Measurements from ENCODE around the gene COA8.
A peak's percentile ranks its signal among the peaks of the same experiment; 100 is the strongest.

COA8 gene

DNA sequence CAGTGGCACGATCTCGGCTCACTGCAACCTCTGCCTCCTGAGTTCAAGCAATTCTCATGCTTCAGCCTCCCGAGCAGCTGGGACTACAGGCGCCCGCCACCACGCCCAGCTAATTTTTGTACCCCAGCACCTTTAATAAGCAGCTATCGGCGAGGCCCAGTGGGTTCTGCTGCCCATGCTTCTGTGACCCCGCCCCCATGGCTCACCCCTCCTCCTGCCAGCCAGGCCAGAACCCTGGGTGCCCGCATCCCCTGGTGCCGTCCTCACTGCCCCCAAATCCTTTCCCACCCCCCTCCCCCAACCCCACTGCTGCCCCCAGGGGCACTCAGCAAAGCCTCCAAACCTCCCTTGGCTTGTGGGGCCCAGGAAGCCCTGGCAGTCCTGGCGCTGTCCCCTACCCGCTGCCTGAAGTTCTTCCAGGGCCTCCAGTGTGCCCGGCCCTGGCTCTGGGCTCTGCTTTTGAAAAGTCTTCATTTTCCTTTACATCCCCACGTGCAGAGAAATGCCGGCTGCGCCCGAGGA is 14.8 kb upstream of the COA8 start:
- no peak for DNase-seq

DNA sequence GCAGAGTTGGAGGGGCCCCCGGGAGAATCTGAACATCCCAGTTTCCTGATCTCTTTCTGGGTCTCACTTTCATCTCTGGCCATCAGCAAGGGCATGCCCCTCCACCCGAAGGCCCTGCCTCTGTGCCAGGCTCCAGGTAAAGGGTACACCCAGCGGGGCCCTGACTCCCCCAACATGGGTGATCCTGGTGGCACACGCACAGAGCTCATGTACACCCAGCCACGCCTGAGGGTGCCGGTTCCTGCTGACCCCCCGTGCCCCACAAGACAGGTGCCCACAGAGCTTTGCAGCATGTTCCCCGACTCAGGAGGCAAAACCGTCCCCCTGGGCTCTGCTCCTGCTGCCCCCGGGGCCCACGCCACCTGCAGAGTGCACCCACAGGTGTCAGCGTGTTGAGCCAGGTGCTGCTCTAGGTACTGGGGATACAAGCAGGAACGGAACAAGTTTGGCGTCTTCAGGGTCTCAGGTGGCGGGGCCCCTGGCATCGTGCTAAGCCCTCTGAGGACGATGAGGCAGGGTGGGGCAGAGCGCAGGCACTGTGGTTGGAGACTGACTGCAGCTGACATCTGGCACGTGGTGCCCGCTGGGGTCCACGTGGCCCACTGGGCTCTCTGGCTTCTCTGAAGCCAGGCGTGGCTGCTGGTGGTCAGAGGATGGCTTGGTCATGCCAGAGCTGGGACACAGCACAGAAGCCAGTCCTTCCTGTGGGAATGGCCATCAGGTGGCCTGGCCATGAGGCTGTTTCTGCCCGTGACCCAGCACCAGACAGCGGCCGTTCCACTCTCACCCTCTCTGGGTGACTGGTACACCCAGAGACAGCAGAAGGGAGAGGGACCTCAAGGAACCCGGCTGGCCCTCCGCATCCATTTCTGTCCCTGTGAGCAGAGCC is 14.1 kb upstream of the COA8 start:
- peak in 21 of 56 donors; percentile 30 to 74 (median 62) for DNase-seq

DNA sequence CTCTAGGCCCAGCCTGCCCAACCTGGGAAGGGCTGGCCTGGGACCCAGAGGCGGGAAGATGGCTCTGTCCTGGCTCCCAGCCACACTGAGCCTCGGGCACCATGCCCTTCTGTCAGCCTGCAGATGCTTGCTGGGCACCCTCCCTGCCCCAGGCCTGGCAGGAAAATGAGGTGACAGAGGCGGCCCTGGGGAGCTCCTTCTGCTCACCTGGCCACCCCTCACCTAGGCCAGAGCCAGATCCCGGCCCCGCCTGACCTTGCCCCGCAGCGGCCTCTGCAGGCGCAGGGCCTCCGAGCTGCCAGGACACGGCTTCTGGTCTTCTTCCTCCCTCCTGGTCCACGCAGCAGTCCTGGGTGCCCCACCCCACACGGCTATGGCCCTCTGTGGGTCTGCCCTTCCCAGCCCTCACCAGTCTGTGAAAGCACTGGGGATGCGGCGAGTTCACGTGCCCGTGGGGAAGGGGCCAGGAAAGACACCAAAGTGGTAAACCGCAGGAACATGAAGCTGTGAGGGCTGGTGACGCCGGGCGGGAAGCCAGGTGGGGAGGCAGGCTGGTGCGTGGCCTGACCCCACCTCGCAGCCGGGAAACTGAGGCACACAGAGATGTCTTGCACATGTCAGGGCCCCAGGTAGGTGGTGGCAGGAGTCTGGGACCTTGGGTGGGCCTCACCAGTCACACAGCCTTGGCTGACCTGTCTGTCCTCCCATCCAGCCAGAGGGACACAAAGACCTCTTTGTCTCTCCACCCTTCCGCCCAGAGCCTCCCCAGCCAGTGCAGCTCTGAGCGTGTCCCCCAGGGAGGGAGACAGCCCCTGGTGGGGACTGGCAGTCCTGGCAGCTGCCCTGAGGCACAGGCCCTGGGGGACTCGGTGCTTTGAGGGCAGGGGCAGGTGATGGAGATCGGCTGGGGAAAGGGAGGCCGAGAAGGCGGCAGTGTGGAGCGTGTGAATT is 13.1 kb upstream of the COA8 start:
- peak in 50 of 56 donors; percentile 37 to 89 (median 72) for DNase-seq

DNA sequence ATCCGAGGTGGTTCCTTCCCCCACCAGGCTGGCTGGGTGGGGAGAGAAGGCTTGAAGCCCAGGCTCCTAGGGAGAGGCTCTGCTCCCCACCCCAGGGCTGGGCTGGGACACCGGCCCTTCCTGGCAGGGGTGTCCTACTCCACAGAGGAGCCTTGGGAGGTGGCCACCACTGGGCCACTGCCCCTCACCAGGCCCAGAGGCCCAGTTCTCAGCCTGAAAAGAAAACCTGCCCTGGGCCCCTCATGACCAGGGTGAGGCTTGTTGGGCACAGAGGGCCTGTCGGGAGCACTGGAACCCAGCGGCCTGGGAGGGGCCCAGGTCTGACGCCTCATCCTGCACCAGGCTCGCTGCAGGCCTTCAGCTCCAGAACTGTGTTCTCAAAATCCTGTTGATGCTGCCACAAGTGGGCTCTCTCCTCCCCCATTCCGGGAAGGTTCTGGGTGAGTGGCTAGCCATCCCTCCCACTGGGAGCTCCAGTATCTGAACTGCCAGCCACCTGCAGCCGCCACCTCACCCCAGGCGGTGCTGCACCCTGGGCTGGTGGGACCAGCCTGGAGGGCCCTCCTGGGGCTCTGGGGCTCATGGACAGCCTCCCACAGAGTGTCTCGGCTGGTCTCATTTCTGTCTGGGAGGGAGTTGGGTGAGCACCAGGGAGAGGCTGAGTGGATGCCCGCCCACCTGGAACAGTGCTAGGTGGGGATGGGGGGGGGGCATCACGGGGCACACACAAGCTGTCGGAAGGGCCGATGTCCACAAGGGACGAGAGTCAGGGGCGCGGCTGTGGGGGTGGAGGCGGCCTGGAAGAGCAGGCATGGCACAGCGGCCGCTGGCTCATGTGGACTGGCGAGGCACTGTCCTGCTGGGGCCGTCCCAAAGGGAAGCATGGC is 12.1 kb upstream of the COA8 start:
- no peak for DNase-seq

DNA sequence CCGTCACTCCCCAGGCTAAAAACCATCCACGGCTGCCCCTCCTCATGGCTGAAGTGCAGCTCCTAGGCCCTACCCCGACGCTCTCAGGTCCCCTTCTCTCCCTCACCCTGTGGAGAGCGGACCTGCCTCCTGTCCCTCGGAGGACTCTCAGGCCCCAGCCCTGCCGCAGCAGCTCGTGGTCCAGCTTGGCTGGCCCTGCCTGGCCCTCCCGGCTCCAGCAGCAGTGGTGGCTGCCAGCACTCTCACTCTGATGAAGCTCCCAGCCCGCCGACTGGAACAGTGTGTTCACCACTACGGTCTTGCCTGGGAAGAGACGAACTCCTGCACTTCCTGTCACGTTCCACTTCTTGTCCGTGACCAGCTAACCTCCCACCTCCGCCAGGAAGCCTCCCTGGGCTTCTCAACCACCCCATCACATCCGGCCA is 11.4 kb upstream of the COA8 start:
- peak in 12 of 56 donors; percentile 39 to 74 (median 55) for DNase-seq

DNA sequence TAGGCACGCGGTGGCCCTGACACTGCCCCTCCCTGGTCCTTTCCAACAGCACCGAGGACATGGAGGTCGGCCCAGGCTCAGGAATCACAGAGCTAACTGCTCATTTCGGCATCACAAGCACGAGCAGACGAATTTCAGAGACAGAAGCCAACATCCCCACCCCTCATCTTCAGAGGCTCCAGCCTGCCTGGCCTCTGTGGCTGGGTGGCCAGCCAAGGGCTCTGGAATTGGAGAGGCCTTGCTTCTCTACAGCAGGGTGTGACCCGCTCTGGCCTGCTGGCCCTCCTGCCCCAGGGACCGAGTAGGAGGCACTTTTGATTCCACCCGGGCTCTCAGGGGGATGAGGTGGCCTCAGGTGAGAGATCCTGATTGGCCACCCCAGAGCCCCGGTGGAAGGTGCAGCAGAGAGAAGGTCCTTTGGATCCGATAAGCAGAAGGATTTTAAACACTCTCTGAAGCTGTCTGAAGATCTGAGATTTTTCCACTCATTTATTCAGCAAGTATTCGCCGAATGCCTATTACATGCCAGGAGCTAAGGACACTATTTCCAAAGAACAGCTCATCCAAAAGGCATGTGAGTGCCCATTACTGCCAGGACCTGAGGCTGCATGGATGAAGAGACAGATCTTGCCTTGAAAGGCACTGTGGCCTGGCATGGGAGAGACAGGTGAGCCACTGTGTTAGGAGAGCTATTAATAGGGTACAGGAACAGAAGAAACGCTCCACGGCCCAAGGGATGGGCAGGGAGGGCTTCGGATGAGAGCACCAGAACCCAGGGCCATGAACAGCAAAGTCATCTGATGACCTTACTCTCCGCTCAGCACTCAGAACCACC is 10.5 kb upstream of the COA8 start:
- no peak for DNase-seq

DNA sequence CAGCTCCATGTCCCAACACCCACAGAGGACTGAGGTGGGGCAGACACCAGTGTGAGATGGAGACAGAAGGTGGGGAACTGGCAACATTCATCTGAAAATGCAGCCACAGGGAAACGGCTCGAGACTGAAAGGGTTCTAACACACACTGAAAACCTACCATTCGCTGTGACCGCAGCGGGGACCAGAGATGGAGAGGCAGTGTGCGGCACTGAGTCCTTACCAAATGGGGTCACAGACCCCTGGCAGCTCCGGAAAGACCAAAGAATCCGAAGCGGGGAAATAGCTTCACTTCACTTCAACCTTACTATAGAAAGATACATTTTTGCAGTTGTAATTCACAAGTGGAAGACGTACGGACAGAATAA is 9.9 kb upstream of the COA8 start:
- no peak for DNase-seq

DNA sequence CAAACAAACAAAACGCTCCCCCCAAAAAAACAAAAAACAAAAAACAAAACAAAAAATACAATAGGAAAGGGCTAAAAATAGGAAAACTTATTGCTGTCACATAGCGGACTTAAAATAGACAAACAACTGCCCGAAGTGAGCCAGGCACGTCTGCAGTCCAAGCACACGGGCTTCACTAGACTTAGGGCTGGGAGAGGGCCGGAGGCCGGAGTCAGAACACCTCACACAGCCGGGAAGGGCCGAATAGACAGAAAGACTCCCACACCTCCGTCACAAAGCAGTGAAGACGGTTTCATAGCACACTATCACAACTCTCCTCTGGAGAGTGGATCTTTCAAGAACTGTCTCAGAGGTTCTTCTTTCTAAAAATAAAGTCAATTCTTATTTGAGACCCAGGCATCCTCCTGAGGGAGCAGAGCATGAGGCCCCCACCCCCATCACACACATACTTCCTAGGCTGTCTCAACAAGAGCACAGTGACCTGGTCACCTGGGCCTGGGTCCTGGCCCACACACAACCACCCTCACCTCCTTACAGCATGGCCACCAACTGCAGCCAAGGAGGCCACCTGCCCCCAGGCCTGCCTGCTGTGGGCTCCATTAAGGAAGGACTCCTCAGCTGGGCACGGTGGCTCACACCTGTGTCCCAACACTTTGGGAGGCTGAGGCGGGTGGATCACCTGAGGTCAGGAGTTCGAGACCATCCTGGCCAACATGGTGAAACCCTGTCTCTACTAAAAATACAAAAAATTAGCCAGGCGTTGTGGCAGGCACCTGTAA is 7.0 kb upstream of the COA8 start:
- DNase-seq = no peak

DNA sequence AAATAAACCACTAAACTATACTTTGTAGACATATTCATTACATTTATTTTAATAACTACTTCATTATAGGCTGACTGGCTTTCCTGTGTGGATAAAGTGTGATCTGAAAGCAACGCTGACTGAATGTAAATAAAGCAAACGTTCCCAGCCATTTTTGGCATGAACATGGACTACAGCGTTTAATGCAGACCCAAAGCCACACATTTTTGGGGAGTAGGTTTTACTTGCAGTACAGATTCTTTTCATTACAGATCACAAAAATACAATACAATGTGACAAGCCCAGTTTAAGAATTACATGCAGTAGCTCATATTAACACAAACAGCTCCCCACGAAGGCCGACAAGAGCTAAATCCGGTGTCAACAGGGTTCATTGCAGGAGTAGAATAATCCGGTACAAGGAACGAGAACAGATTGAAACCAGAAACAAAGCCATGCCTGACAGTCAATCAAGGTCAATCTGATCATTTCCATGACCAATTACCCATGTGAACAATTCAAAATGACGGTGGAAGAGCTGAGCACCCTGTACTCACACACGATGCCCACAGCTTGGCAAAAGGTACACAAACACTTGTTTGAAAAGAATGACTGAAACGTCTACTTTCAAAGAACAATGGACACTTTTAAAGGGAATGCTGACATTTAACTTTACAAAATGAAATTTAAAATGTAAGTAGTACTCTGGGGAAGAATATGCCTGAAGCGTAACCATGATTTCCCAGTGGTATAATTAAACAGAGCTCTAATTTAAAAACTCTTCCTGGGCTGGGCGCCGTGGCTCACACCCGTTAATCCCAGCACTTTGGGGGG is 5.6 kb upstream of the COA8 start:
- no peak for DNase-seq

DNA sequence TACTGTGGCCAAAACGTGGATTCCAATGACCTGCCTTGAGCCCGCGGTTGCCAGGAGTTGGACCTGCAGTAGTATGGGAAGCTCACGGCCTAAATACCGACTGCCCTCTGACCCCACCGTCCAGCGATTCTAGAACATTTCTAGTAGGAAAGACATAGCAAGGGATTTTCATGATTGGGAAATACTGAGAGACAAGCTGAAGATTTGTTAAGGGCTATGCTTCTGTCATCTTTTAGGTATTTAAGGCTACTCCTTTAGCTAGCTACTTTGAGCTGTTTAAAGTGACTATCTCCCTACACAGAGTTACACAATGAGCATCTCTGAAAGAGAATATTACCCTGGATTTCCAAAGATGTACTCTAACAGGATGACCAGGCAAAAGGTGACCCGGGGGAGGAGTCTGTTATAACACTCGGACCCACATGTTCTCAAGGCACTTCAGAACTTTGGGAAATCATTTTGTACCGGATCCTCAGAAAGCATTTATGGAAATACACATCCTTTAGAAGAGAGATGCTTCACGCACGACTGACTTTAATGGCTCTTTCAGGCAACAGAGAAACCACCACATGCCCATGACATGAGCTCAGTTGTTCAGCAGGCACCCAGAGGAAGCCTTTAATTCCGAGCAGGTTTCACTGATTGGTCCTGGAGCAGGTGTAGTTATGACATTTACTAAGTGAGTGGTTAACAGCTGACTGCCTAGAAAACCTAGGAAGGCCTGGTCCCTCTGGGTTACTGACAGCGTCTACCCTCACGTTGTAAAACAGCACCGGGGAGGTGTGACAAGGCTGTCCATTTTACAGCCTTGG is 4.5 kb upstream of the COA8 start:
- DNase-seq = no peak

DNA sequence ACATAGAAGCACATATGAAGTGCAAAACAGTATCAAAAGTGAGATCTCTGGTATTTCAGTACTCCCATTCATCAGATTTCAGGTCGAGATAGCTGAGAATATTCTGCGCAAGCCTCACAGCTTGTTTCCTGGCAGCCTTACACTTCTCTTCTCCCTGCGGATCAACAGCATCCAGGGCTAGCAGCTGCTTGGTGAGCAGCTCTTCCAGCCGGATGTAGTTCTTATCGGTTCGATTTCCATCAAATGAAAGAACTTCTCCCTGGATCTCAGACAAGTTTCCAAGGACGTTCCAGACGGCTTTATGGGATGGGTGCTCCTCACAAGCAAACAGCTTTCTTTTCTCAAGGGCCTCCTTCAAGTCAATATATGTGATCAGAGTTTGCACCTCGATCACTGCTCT is 3.0 kb upstream of the COA8 start:
- DNase-seq = no peak

DNA sequence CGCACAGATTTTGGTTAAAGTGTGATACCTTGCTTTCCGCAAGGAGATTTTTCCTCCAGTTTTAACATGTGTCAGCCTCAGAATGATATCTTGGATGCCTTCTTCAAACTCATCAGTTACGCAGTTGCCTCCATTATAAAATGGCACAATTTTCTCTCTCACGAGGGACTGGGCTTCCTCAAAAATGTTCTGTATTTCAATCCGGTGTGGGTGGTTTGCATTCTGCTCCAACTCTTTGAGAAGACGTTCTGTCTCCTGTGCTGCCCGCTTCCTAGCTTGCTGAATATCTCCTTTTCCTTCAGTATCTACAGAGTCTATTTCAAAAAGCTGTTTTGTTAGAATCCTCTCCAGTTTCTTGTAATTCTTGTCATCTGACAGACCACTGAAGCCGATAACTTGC is 2.1 kb upstream of the COA8 start:
- no peak for DNase-seq

DNA sequence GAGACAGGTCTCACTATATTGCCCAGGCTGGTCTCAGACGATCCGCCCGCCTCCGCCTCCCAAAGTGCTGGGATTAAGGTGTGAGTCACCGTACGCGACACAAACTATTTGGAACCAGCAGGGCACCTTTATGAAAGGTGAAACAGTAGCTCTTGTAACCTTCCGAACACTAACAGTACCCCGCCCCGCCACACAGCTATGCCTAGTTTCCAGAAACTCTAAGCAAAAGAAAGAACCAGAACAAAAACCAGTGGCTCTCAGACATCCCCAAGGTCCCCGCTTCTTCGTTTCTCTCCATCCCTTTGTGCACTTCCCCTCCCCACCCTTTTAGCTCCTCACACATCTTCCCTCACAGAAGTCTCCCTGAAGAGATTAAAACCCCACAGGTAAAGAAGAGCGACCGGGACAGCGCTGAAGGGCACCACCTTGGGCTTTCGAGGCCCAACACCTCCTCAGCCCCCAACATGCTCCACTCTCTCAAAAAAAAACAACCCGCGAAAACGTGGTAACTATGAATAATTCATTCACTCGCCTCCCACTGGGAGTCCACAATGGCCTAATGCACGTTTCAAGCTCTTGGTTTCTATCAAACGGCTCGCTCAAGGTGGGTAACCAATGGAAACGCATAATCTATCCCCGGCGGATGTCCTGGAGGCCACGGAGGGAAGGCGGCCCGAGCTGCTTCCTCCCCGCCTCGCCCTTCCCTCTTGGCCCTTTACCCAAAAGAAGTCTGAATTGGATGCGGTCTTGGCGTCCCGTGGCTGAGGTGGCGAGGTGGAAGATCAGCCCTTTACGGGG is 1.2 kb upstream of the COA8 start:
- no peak for DNase-seq

DNA sequence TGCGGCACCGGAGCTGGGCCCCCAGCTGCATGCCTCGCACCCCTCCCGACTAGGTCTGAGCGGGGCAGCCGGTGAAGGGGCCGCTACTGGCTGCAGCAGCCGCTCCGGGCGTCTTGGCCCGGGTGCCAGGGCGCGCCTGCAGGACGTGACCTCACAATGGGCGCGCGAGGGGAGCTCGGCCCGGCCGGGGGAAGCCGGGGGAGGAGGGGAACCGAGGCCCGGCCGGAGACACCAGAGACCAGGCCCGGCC is 656 bp upstream of the COA8 start:
- no peak for DNase-seq

DNA sequence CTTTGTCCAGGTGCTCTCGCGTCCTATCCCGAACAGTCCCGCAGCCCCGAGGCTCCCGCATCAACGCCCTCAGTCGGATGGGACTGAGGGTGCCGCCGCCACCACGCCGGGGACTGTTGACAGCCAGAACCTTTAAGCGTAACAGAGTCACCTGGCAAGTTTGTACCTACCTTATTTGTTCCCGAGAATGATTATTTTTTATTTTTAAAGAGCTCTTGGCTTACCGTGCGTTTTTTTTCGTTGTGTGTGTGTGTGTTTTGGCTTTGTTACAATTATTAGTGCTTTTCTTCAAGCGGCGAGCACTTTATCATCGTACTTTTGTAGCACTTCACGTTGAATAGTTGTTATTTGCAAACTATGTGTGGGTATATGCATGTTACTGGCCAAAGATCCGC is 463 bp downstream of the COA8 start:
- DNase-seq = no peak

DNA sequence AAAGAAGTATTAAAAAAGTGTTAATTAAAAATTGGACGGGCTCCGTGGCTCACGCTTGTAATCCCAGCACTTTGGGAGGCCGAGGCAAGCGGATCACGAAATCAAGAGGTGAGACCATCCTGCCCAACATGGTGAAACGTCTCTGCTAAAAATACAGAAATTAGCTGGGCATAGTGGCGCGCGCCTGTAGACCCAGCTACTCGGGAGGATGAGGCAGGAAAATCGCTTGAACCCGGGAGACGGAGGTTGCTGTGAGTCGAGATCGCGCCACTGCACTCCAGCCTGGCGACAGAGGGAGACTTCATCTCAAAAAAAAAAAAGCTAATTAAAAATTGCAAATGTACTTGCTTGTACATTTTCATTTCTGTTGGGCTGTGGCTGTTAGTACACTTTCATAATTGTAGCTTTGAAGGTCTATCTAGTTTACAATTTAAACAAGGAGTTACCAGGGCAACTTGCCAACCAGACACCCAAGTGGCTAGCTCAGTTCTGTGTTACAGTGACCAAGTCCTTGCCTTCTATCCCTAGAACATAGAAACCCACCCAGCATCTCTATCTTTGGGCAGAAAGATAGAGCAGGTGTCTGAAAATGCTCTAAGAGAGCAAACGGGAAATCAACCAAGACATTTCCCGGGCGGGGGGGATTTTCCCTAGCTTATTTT is 1.2 kb downstream of the COA8 start:
- no peak for DNase-seq

All from amygdala (tissue), 56 donors.